IPS-NIHi11 (cell line): Measurements from ENCODE around the gene ZSCAN16.
"Not testable (repeated sequence)": the region's sequence is repeated elsewhere in the genome, so short reads cannot be mapped to it uniquely, and the experiment has no call there.

Source experiments
- DNase-seq: peaks from one replicate; pipeline ENCODE4 v3.0.0; 2012; ENCODE audit warnings: mixed read lengths, low spot score

Gene ZSCAN16

GRCh38 chr6:28124350-28124970, at the start of gene ZSCAN16:
Gene ZSCAN16 (plus strand): TSS chr6:28124609. CDS start chr6:28125444, 835 bp downstream.
- peak; percentile 88 for DNase-seq

- DNase-seq: no peak
Observed at GRCh38 chr6:28078050-28078449, 46.4 kb upstream of the ZSCAN16 start.

GRCh38 chr6:28078836-28079235, 45.6 kb upstream of the ZSCAN16 start:
- no peak for DNase-seq

GRCh38 chr6:28080381-28080630, 44.1 kb upstream of the ZSCAN16 start, which contains the start of gene ZNF165:
Gene ZNF165 (plus strand): TSS chr6:28080568. CDS start chr6:28085481, 4,913 bp downstream.
- DNase-seq: not testable (repeated sequence)

- DNase-seq: peak; percentile 90
Observed at GRCh38 chr6:28080631-28081485, 43.6 kb upstream of the ZSCAN16 start.

- DNase-seq: no peak
Observed at GRCh38 chr6:28081486-28081751, 43.0 kb upstream of the ZSCAN16 start.

GRCh38 chr6:28082939-28083338, 41.5 kb upstream of the ZSCAN16 start:
- no peak for DNase-seq

GRCh38 chr6:28089054-28089453, 35.4 kb upstream of the ZSCAN16 start:
- no peak for DNase-seq

GRCh38 chr6:28090917-28091586, 33.4 kb upstream of the ZSCAN16 start:
- no peak for DNase-seq

- not testable (repeated sequence) for DNase-seq
Observed at GRCh38 chr6:28102222-28102621, 22.2 kb upstream of the ZSCAN16 start.

- not testable (repeated sequence) for DNase-seq
Observed at GRCh38 chr6:28102699-28103098, 21.7 kb upstream of the ZSCAN16 start.

GRCh38 chr6:28104392-28105244, 19.8 kb upstream of the ZSCAN16 start:
- peak; percentile 91 for DNase-seq

GRCh38 chr6:28105245-28105639, 19.2 kb upstream of the ZSCAN16 start:
- peak; percentile 28 for DNase-seq

- no peak for DNase-seq
Observed at GRCh38 chr6:28107506-28107905, 16.9 kb upstream of the ZSCAN16 start.

- no peak for DNase-seq
Observed at GRCh38 chr6:28111964-28112363, 12.4 kb upstream of the ZSCAN16 start.

- DNase-seq: no peak
Observed at GRCh38 chr6:28115799-28116198, 8.6 kb upstream of the ZSCAN16 start.

- DNase-seq: no peak
Observed at GRCh38 chr6:28117386-28118050, 6.9 kb upstream of the ZSCAN16 start.

GRCh38 chr6:28118217-28118616, 6.2 kb upstream of the ZSCAN16 start:
- DNase-seq: no peak

GRCh38 chr6:28121876-28122275, 2.5 kb upstream of the ZSCAN16 start:
- DNase-seq: no peak

- DNase-seq: not testable (repeated sequence)
Observed at GRCh38 chr6:28122283-28122682, 2.1 kb upstream of the ZSCAN16 start.

- no peak for DNase-seq
Observed at GRCh38 chr6:28124971-28125353, 553 bp downstream of the ZSCAN16 start.

- no peak for DNase-seq
Observed at GRCh38 chr6:28125401-28125800, 992 bp downstream of the ZSCAN16 start.
